Frontal cortex (tissue), 4 donors: ENCODE measurements around the gene TUG1. TPM values are rescaled to one million over a fixed set of nuclear protein-coding genes. Genes with fewer than 3 reads are reported as not detected.

Experiments used
- DNase-seq, 2 donors: peaks; one replicate each; pipeline ENCODE4 v3.0.0; 2012; ENCODE audit warnings: low spot score in 2 of 2
- FAIRE-seq: peaks from 2 replicates; lab custom pipeline; 2012; peaks lifted over from hg19 to GRCh38; lab: Jason Lieb, UNC
- small RNA-seq: library from RNA; depleted of rRNA; stranded (forward); fragments of <200 nt; gene quantifications from one replicate; pipeline ENCODE3, GENCODE V24; 2014
- total RNA-seq: library from RNA; depleted of rRNA; stranded (reverse); fragments of >200 nt; gene quantifications from one replicate; pipeline ENCODE4 v1.2.3, GENCODE V29; 2014
- donor health status: control.
- donor health status: control.
- donor health status: control.

Gene TUG1
- total RNA-seq, 1 donor from 2014 or later = 55.8 TPM

- DNase-seq (no peak), FAIRE-seq (no peak)
Measured at GRCh38 chr22:30992565-30992964, 23.5 kb downstream of the TUG1 start.

GRCh38 chr22:30994960-30995359 lies 25.9 kb downstream of the TUG1 start:
- DNase-seq = no peak
- FAIRE-seq = no peak

- FAIRE-seq (no peak), DNase-seq (no peak)
Measured at GRCh38 chr22:30996462-30996861, 27.4 kb downstream of the TUG1 start.

GRCh38 chr22:30998329-30998728 lies 29.3 kb downstream of the TUG1 start:
- FAIRE-seq (no peak), DNase-seq (no peak)

- no peak for DNase-seq
- no peak for FAIRE-seq
Measured at GRCh38 chr22:31001124-31001770, 32.2 kb downstream of the TUG1 start.

- FAIRE-seq (no peak), DNase-seq (no peak)
Measured at GRCh38 chr22:31005535-31005934, 36.5 kb downstream of the TUG1 start.

- DNase-seq (no peak), FAIRE-seq (no peak)
Measured at GRCh38 chr22:31019191-31019930, 50.3 kb downstream of the TUG1 start.

- FAIRE-seq = no peak
- DNase-seq = no peak
Measured at GRCh38 chr22:31020334-31020733, 51.3 kb downstream of the TUG1 start.

GRCh38 chr22:31022516-31022915 lies 53.5 kb downstream of the TUG1 start:
- FAIRE-seq (no peak), DNase-seq (no peak)

Small RNA genes within 50 kb of the gene (small RNA-seq; reads per million reads assigned to genes)
- gene RF01892 = not detected

Other genes starting within 250 kb of the TUG1 start
- 26.1 TPM for gene MORC2, start 491 bp upstream of the TUG1 start, total RNA-seq
- gene SMTN, start 112.1 kb downstream of the TUG1 start, total RNA-seq = 9.0 TPM
- gene SELENOM, start 138.3 kb downstream of the TUG1 start, total RNA-seq = 11.8 TPM
- 2.0 TPM for gene INPP5J, start 153.7 kb downstream of the TUG1 start, total RNA-seq
- under 0.01 TPM for gene PLA2G3, start 171.2 kb downstream of the TUG1 start, total RNA-seq
- gene RNF185, start 190.9 kb downstream of the TUG1 start, total RNA-seq = 27.7 TPM
- gene LIMK2, start 243.0 kb downstream of the TUG1 start, total RNA-seq = 13.9 TPM